Raji (cell line): Measurements from ENCODE around the gene REEP5.
A peak's percentile ranks its signal among the peaks of the same experiment; 100 is the strongest.

Experiments used
- POLR2A ChIP-seq: IDR thresholded peaks from 2 replicates; pipeline ENCODE4 v1.6.1; 2011; ENCODE audit warnings: low read depth, low read length, control low read depth; ENCODE audit not compliant: insufficient read depth

REEP5 gene

DNA sequence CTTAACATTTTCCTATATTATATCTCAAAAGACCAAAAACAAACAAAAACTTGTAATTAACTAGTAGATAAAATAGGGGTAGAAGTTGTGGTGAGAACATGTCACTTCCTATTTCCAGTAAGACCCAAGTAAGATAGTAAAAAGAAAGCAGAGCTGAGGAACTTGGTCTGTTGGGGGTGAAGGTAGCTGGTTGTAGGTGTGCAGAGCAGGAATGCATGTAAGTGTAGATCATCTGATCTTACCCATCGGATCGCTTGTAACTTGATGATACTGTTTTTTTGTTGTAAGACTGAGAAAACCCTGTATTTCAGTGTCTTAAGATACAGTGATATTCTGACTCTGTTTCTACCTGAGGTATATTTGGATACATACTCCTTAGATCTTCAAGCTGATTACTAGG, 55.3 kb downstream of the REEP5 start:
- TF ChIP-seq POLR2A: no peak

DNA sequence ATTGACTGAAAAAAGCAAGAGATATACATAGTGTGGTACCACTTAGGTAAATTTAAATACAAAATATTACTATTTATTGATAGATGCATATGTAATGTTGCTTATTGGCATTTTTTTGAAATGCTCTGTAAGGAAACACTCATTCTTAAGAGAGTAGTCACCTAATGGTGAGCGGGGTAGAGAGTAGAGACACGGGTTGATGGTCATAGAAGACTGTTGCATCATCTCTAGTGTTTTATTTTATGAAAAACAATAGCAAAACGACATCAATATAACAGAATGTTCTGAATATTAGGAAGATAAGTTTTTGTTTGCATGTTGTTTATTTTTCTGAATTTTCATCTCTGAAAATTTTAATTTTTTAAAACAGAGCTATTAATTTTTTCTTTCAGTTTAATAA, 56.9 kb downstream of the REEP5 start:
- no peak for TF ChIP-seq POLR2A

DNA sequence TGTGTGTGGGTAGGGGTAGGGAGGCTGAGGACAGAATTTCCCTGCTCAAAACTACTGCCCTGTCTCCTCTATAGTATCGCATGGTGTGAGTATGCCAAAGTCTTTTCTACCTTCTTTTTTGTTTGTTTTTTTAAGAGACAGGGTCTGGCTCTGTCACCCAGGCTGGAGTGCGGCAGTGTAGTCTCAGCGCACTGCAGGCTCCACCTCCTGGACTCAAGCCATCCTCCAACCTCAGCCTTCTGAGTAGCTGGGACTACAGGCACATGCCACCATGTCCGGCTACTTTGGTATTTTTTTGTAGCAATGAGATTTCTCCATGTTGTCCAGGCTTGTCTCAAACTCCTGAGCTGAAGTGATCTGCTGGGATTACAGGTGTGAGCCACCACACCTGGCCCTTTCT, 58.5 kb downstream of the REEP5 start:
- TF ChIP-seq POLR2A: no peak

DNA sequence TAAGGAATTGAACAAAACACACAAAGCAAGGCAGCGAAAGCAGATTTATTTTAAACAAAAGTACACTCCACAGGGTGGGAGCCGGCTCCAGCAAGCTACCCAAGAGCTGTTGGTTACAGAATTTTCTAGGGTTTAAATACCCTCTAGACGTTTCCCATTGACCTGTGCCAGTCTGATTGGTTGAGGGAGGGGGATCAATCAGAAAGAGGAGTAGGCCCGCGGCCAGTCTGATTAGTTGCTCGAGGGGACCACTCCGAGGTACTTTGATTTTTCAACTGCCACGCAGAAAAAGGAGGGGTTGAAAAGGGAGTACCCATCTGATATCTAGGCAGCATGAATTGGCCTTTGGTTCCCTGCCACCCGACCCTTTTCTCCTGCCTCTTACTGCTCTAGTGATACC, 59.9 kb downstream of the REEP5 start:
- TF ChIP-seq POLR2A: no peak

DNA sequence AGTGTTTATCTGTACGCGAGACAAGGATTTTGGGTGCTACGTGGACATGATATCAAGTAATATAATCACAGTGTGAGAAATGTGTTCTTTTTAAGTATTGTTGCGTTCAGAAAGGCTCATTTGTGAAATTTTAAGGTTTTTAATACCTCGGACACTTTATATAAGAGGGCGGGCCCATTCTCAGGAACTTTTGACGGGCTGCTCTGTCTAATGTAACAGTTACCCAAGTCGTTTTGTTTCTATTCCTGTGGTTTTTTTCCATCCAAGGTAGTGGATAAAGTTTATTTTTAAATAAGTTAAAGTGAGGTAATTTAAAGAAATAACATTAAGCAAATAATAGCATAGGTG, 60.4 kb downstream of the REEP5 start:
- TF ChIP-seq POLR2A: no peak

DNA sequence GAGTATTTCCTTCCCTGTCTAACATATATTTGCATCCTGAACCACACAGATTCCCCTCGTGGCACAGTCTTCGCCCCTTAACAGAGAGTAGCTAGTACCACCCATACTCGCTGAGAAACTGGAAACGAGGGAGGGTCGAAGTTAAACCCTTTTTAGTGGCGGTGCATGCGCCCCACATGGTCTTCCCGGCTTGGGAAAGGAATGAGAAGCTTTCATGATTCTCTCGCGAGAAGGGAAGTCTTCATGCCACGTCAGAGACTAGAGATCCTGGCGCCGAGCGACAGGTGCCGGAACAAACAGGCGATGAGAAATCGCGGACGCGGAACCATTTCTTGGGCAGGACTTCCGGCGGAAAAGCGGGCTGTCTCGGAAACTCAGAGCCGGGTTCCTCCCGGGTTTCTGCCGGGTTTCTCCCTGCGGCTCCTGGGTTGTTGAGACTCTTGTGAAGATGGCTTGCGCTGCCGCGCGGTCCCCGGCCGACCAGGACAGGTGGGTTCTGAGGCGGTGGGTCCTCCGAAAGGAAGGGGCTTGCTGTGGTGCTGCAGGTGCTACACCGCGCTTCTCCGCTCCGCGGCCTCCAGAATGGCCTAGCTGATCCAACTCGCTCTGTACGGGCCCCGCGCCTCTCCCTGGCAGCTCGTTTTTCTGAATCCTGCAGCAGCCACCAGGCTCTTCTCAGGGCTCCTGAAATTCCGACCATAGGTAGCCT, 60.9 kb downstream of the REEP5 start, which contains the start of gene SRP19:
TSS of gene SRP19 (plus strand) at position 359 of the 709 bp plus-strand sequence. CDS start at position 449, 90 bp downstream.
- peak; percentile 81 for TF ChIP-seq POLR2A

DNA sequence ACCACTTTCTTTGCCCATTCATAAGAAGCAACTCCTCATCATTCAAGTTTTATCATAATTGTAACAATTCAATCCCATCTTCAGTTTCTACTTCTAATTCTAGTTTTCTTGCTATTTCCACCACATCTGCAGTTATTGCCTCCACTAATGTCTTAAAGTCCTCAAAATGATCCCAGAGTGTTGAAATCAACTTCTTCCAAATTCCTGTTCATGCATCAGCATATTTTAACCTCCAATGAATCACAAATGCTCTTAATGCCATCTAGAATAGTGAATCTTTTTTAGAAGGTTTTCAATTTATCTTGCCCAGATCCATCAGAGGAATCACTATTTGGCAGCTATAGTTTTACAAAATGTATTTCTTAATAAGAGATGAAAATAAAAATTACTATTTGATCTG, 64.2 kb downstream of the REEP5 start:
- TF ChIP-seq POLR2A: no peak

DNA sequence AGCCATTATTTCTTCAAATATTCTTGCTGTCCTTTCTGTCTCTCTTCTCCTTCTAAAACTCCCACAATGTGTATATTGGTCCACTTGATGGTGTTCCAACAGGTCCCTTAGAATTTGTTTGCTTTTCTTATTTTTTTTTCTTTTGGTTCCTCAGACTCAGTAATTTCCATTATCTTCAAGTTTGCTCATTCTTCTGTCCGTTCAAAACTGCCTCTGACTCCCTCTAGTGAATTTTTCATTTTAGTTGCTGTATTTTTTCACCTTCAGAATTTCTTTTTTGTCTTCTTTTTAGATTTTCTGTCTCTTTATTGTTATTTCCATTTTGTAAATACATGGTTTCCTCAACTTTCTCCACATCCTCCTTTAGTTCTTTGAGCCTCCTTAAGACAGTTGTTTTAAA, 67.4 kb downstream of the REEP5 start:
- TF ChIP-seq POLR2A: no peak

DNA sequence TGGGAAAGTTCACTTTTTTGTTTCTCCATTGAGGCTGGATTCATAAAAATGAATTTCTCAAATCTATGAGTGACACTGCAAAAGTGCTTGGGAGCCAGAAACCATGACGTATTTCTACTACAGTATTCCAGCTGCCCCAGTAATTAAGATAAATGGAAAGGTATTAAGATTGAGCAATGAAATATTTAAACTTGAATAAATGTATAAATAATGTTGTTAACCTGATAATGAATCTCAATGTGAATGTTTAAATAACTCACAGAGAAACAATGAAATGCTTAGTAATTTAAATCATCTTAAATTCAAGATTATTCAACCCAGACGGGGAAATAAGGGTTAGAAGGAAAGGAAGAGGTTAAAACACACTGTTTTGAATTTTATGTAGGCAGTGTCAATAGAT, 72.1 kb downstream of the REEP5 start:
- TF ChIP-seq POLR2A: no peak

DNA sequence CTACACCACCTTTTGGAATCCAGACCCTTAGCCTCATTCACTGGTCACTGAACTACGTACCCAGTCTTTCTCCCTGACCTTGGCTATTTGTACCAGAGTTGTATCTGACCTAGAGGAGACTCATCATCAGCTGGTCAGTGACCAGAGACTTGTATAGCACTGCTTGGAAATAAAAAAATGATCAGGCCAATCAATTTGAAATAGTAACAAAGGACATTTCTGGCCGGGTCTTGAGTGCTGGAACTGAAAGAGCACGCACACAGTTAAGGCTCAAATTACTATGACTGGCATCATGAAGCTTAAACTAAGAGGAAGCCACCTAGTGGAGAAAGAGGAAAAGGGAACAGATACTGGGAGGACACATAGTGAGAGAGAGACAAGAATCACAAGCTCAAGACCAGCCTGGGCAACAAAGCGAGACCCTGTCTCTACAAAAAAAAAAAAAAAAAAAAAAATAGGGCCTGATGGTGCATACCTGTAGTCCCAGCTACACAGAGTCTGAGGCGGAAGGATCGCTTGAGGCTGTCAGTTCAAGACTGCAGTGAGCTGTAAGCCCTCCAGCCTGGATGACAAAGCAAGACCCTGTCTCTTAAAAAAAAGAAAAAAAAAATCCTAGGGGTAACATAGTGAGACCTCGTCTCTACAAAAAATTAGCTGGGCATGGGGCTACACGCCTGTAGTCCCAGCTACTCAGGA, 73.8 kb downstream of the REEP5 start:
- TF ChIP-seq POLR2A: no peak

DNA sequence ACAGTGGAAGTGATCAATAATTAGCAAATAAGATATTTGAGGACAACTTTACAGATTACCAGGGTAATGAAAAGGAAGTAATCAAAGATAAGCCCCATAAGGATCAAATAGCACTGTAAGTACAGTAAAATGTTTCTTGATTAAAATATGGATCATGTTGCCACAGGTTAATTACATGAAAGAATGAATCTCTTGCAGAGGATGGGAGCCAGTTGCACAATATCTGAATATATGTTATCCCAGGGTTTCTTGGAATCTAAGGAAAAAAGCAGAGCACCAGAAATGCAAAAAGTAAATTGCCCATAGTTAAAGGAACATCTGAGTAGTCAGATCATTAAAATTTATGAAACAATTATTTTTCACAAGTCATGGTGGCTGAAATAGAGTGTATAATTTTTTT, 74.7 kb downstream of the REEP5 start:
- no peak for TF ChIP-seq POLR2A

DNA sequence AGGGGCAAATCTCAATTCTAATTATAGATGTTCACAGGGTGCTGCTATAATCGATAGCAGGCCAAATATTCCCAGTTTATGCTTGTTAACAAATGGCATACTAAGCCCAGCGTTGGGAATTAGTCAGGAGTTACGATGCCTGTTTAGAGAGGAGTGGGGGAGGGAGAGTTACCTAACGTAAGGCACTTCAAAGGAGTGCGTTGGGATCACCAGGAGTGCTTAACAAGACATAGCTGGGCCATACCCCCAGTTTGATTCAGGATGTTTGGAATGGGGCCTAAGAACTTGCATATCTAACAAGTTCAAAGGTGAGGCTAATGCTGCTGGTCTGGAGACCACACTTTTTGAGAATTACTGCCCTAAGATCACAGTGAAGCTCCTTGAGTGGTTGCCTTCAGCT, 75.5 kb downstream of the REEP5 start:
- TF ChIP-seq POLR2A: no peak

DNA sequence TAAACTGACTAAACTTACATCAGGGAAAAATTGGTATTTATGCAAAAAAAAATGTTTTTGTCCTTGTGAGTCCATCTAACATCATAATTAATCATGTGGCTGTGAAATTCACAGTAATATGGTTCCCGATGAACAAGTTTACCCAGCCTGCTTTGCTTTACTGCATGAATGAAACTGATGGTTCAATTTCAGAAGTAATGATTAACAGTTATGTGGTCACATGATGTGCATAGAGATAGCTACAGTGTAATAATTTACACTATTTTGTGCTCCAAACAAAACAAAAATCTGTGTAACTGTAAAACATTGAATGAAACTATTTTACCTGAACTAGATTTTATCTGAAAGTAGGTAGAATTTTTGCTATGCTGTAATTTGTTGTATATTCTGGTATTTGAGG, 77.5 kb downstream of the REEP5 start:
- no peak for TF ChIP-seq POLR2A

DNA sequence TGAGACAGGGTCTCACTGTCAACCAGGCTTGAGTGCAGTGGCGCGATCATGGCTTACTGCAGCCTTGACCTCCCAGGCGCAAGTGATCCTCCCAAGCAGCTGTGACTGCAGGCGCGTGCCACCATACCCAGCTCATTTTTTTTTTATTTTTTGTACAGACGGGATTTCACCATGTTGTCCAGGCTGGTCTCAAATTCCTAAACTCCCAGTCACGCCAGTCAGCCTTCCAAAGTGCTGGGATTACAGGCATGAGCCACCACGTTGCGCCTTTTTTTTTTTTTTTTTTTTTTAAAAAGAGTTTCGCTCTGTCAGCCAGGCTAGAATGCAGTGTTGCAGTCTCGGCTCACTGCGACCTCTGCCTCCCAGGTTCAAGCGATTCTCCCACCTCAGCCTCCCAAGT, 88.1 kb downstream of the REEP5 start:
- no peak for TF ChIP-seq POLR2A

DNA sequence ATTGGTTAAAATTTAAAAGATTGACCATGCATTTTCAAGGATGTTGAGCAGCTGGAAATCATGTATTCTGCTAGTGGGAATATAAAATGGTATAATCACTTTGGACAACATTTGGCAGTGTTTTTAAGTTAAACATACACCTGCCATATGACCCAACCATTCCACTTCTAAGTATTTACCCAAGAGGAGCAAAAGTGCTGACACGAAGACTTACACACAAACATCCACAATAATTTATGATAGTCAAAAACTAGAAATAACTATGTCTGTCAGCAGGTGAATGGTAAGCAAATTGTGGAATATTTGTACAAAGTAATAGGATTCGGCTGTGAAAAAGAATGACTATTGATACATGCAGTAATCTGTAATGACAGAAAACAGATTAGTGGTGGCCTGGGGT, 91.6 kb downstream of the REEP5 start:
- no peak for TF ChIP-seq POLR2A
